Esophagus squamous epithelium (tissue), 5 donors: Measurements from ENCODE around the gene RC3H1. TPM values are rescaled to one million over a fixed set of nuclear protein-coding genes. Genes with fewer than 3 reads are reported as not detected.

Experiments
- DNase-seq: peaks from one replicate; lab custom pipeline; 2025; lab: John Stamatoyannopoulos, UW
- H3K27ac ChIP-seq, 4 donors: fragments of 200-600 bp; sonication (generic); one replicate each; pipeline ENCODE4 v1.5.1; 2016 to 2019; ENCODE audit warnings: mild to moderate bottlenecking in 1 of 4
- H3K27me3 ChIP-seq, 4 donors: fragments of 200-600 bp; sonication (generic); 1 replicate in 3 of 4; 2 replicates in 1 of 4; pipeline versions ENCODE4 v1.5.1 to v1.6.0; 2017 to 2021; ENCODE audit warnings: antibody characterized with exemption in 1 of 4
- H3K36me3 ChIP-seq, 3 donors: fragments of 200-600 bp; sonication (generic); one replicate each; pipeline ENCODE4 v1.5.1; 2016 to 2019
- H3K4me1 ChIP-seq, 3 donors: fragments of 200-600 bp; sonication (generic); one replicate each; pipeline ENCODE4 v1.5.1; 2017 to 2019
- H3K4me3 ChIP-seq, 4 donors: fragments of 200-600 bp; sonication (generic); 1 replicate in 3 of 4; 2 replicates in 1 of 4; pipeline ENCODE4 v1.5.1; 2016 to 2019; ENCODE audit warnings: mild to moderate bottlenecking in 2 of 4, moderate library complexity in 1 of 4
- H3K9me3 ChIP-seq, 3 donors: fragments of 200-600 bp; sonication (generic); one replicate each; pipeline ENCODE4 v1.5.1; 2016 to 2019
- CTCF ChIP-seq, 6 experiments: fragments of 450-650 bp in 4 of 6; fragments of 200-600 bp in 2 of 6; sonication (generic) in 2 of 6; IDR thresholded peaks; one replicate each; pipeline ENCODE4 v1.5.1; 2016 to 2019; ENCODE audit warnings: antibody characterized with exemption in 6 of 6, mild to moderate bottlenecking in 4 of 6, moderate library complexity in 4 of 6
- POLR2A ChIP-seq, 4 donors: fragments of 450-650 bp; IDR thresholded peaks; one replicate each; pipeline ENCODE4 v1.6.1; 2017; ENCODE audit warnings: antibody characterized with exemption in 4 of 4, mild to moderate bottlenecking in 4 of 4, moderate library complexity in 3 of 4
- WGBS, 2 donors: methylation state at CpG; one replicate each; pipeline ENCODE4 v1.1.5; 2018; 5-methylcytosine and 5-hydroxymethylcytosine counted together
- intact Hi-C: fragments of 100-400 bp; cut with DNase I; formaldehyde crosslinking; loops from one replicate; pipeline ENCODE4 v1.15.0; 2022
- total RNA-seq, 4 donors: library from RNA; depleted of rRNA; stranded (reverse); fragments of >200 nt; gene quantifications; one replicate each; pipeline ENCODE4 v1.1.0, GENCODE V29; 2016
- donor health status: DM: yes; HTN: yes; CAD: no.

RC3H1 gene
- total RNA-seq, 4 donors from 2014 or later: 19.6 to 31.9 (median 28.0) TPM

DNA sequence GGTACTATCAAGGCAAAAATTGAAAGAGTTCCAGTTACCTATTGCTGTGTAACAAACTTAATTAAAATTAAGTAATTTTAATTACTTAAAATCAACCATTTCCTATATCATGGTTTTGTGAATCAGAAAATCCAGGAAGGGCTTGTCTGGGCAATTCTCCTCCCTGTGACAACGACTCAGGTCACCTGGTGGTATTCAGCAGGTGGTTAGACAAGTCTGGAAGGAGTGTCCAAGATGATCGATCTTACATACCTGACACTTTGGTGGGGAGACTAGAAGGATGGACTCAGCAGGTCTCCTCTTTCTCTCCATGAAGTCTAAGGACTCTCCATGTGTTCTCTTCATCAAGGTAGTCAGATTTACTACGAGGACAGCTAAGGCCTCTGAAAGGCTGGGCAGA is 128.0 kb downstream of the RC3H1 start:
- intact Hi-C loops: no loop called here
- 58 to 74% methylated on average over 3 of the region's 3 CpGs for WGBS, 2 donors
- TF ChIP-seq CTCF (IDR thresholded peaks at IDR 0.05) (no peak), POLR2A (IDR thresholded peaks at IDR 0.05) (no peak)
- H3K9me3 ChIP-seq: no peaks in the 10 kb centered on the region
- no peaks in the 10 kb centered on the region for H3K4me1 ChIP-seq
- DNase-seq: no peak
- no peak overlapping the region for H3K27ac ChIP-seq
- H3K36me3 ChIP-seq: peaks cover 0 to 12% (median 0%) of the 10 kb centered on the region in 3 donors
- no peak overlapping the region for H3K4me3 ChIP-seq
- no peaks in the 10 kb centered on the region for H3K27me3 ChIP-seq

- no peak for DNase-seq
- no peak overlapping the region for H3K4me3 ChIP-seq
- intact Hi-C loops: no loop called here
- TF ChIP-seq CTCF (IDR thresholded peaks at IDR 0.05) (no peak), POLR2A (IDR thresholded peaks at IDR 0.05) (no peak)
- WGBS, 2 donors: 73 to 89% methylated on average over 1 of the region's 1 CpG
- no peak overlapping the region for H3K27ac ChIP-seq
- peaks cover 0 to 14% (median 0%) of the 10 kb centered on the region in 3 donors for H3K36me3 ChIP-seq
- H3K27me3 ChIP-seq: no peaks in the 10 kb centered on the region
- H3K4me1 ChIP-seq: no peaks in the 10 kb centered on the region
- no peaks in the 10 kb centered on the region for H3K9me3 ChIP-seq
Observed at GRCh38 chr1:173893611-173894010, 128.5 kb downstream of the RC3H1 start.

DNA sequence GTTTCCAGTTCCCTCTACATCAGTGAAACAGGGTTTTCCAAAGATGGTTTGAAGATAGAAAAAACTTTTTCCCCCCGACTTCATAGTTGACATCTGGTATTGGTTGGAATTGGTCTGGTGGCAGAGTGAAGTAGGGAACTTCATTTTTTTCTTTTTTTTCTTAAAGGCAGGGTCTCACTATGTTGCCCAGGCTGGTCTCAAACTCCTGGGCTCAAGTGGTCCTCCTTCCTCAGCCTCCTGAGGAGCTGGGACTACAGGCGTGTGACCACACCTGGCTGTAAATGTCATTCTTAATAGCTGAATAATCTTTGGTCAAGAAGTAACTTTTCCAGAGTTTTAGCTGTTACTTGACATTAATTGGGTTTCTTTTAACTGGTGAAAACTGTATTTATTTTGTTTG is 132.3 kb downstream of the RC3H1 start:
- 89 to 97% methylated on average over 2 of the region's 2 CpGs for WGBS, 2 donors
- no peak overlapping the region for H3K27ac ChIP-seq
- DNase-seq: no peak
- intact Hi-C loops: no loop called here
- TF ChIP-seq CTCF (IDR thresholded peaks at IDR 0.05): no peak
- no peak for TF ChIP-seq POLR2A (IDR thresholded peaks at IDR 0.05)
- H3K27me3 ChIP-seq: no peaks in the 10 kb centered on the region
- no peaks in the 10 kb centered on the region for H3K9me3 ChIP-seq
- H3K4me3 ChIP-seq: no peak overlapping the region
- no peaks in the 10 kb centered on the region for H3K4me1 ChIP-seq
- peaks cover 6 to 36% (median 9%) of the 10 kb centered on the region in 3 donors for H3K36me3 ChIP-seq

DNA sequence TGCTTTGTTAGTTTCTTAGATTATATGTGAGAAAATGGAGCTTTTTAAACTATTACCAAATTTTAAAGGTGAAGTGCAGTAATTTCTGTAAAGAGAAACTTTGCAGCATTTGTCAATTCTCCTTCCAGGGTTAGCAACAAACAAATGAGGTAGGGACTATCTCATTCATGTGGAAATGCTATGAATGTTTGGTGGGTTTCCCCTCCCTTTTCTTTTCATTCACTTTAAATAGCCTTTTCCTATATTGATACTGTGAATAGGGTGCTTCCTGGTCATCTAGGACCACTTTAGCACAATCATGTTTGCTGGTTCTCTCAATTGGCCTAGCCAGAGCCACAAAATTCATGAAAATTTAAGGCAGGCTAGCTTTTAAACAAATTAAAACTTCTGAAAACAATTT is 133.4 kb downstream of the RC3H1 start:
- TF ChIP-seq CTCF (IDR thresholded peaks at IDR 0.05) (no peak), POLR2A (IDR thresholded peaks at IDR 0.05) (no peak)
- intact Hi-C loops: no loop called here
- no peaks in the 10 kb centered on the region for H3K4me1 ChIP-seq
- no peaks in the 10 kb centered on the region for H3K9me3 ChIP-seq
- H3K27ac ChIP-seq: no peak overlapping the region
- H3K27me3 ChIP-seq: no peaks in the 10 kb centered on the region
- no peak overlapping the region for H3K4me3 ChIP-seq
- no peak for DNase-seq
- H3K36me3 ChIP-seq: peaks cover 6 to 38% (median 9%) of the 10 kb centered on the region in 3 donors

- intact Hi-C loops: no loop called here
- DNase-seq: no peak
- TF ChIP-seq POLR2A (IDR thresholded peaks at IDR 0.05) (no peak), CTCF (IDR thresholded peaks at IDR 0.05) (no peak)
- 83 to 95% methylated on average over 2 of the region's 2 CpGs for WGBS, 2 donors
- no peaks in the 10 kb centered on the region for H3K9me3 ChIP-seq
- no peaks in the 10 kb centered on the region for H3K4me1 ChIP-seq
- H3K27me3 ChIP-seq: no peaks in the 10 kb centered on the region
- no peak overlapping the region for H3K27ac ChIP-seq
- no peak overlapping the region for H3K4me3 ChIP-seq
- peaks cover 6 to 38% (median 9%) of the 10 kb centered on the region in 3 donors for H3K36me3 ChIP-seq
Observed at GRCh38 chr1:173887627-173888026, 134.5 kb downstream of the RC3H1 start.
